ENCODE results near the gene ACBD7.

The ACBD7 gene

GRCh38 chr10:15083674-15084501, 4.7 kb downstream of the ACBD7 start:
- ChIA-PET CTCF (no interaction called here), POLR2A (no interaction called here)
- Histone ChIP-seq H3K4me1 (ENCODE audit: control insufficient read depth, insufficient read depth, low read length) (no peaks in the 10 kb centered on the region), H3K27ac (ENCODE audit: extremely low read depth, low read depth, low read length) (no peak overlapping the region), H3K4me3 (ENCODE audit: low read depth, low read length) (peak overlapping the region; percentile 15), H3K36me3 (ENCODE audit: control insufficient read depth in 2 of 2, insufficient read depth in 1 of 2, low read length in 2 of 2) (no peaks in the 10 kb centered on the region), H3K9me3 (ENCODE audit: control insufficient read depth, insufficient read depth, low read depth, low read length) (no peaks in the 10 kb centered on the region)
- TF ChIP-seq ZNF792 (tag by site-specific recombination; IDR thresholded peaks at IDR 0.05) (no peak), BCL11B (tag by site-specific recombination; IDR thresholded peaks at IDR 0.05; ENCODE audit: low read depth) (no peak), ZNF48 (tag by site-specific recombination; IDR thresholded peaks at IDR 0.05) (no peak), ZNF658 (tag by site-specific recombination; IDR thresholded peaks at IDR 0.05) (no peak), BCL6B (tag by site-specific recombination; IDR thresholded peaks at IDR 0.05) (no peak), ZSCAN4 (tag by site-specific recombination; IDR thresholded peaks at IDR 0.05) (no peak), MEIS1 (CRISPR knock-in tag; IDR thresholded peaks at IDR 0.05; ENCODE audit: borderline replicate concordance) (no peak), ZNF530 (tag by site-specific recombination; IDR thresholded peaks at IDR 0.05; ENCODE audit: low read depth) (no peak), ZNF138 (tag by site-specific recombination; IDR thresholded peaks at IDR 0.05; ENCODE audit: borderline replicate concordance) (no peak), ZNF426 (tag by site-specific recombination; IDR thresholded peaks at IDR 0.05) (no peak), ZNF423 (tag by site-specific recombination; IDR thresholded peaks at IDR 0.05) (no peak)

GRCh38 chr10:15075421-15075820, 13.2 kb downstream of the ACBD7 start:
- Histone ChIP-seq H3K4me3 (ENCODE audit: low read depth, low read length) (no peak overlapping the region), H3K4me1 (ENCODE audit: control insufficient read depth, insufficient read depth, low read length) (no peaks in the 10 kb centered on the region), H3K9me3 (ENCODE audit: control insufficient read depth, insufficient read depth, low read depth, low read length) (no peaks in the 10 kb centered on the region), H3K27ac (ENCODE audit: extremely low read depth, low read depth, low read length) (no peak overlapping the region), H3K36me3 (ENCODE audit: control insufficient read depth in 2 of 2, insufficient read depth in 1 of 2, low read length in 2 of 2) (no peaks in the 10 kb centered on the region; a peak in 1 of 3 replicates)
- ChIA-PET POLR2A (no interaction called here), CTCF (no interaction called here)
- TF ChIP-seq ZSCAN5A (tag by site-specific recombination; IDR thresholded peaks at IDR 0.05) (no peak), ZNF747 (tag by site-specific recombination; IDR thresholded peaks at IDR 0.05) (no peak), ZNF596 (tag by site-specific recombination; IDR thresholded peaks at IDR 0.05) (no peak), ZNF26 (tag by site-specific recombination; IDR thresholded peaks at IDR 0.05) (no peak), KLF9 (tag by site-specific recombination; IDR thresholded peaks at IDR 0.05; ENCODE audit: low read depth) (no peak), ZNF280D (tag by site-specific recombination; IDR thresholded peaks at IDR 0.05) (no peak)
